ENCODE measurements around the gene TRPC5OS. TPM values are rescaled to one million over a fixed set of nuclear protein-coding genes. Genes with fewer than 3 reads are reported as not detected.

Gene TRPC5OS
- total and polyA plus RNA-seq, 7 donors: not detected

DNA sequence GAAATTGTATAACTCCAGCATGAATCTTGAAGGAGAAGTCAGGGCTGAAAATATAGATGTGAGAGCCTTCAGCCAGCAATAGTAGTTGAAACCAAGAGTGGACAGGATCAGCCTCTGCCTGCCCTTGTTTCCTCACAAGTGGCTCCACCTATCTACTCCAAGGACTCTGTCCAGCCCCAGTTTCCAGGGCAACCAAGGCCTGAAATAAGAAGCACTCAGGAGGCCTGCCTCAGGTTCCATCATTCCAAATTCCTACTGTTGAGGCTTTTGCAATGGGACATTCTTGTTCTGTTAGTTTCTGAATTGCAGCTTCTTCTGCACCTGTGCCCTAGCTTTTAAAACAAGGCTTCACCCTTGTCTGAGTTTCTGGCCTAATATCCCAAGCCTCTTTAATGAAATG is 41.6 kb downstream of the TRPC5OS start:
- Histone ChIP-seq H3K4me3 (no peak overlapping the region), H3K4me1 (no peaks in the 10 kb centered on the region), H3K36me3 (no peaks in the 10 kb centered on the region), H3K9me3 (no peaks in the 10 kb centered on the region), H3K27me3 (no peaks in the 10 kb centered on the region), H3K27ac (no peak overlapping the region)
- intact Hi-C loops (cut with DNase I): no loop called here
- no peak for DNase-seq
- TF ChIP-seq, protein P1, sequence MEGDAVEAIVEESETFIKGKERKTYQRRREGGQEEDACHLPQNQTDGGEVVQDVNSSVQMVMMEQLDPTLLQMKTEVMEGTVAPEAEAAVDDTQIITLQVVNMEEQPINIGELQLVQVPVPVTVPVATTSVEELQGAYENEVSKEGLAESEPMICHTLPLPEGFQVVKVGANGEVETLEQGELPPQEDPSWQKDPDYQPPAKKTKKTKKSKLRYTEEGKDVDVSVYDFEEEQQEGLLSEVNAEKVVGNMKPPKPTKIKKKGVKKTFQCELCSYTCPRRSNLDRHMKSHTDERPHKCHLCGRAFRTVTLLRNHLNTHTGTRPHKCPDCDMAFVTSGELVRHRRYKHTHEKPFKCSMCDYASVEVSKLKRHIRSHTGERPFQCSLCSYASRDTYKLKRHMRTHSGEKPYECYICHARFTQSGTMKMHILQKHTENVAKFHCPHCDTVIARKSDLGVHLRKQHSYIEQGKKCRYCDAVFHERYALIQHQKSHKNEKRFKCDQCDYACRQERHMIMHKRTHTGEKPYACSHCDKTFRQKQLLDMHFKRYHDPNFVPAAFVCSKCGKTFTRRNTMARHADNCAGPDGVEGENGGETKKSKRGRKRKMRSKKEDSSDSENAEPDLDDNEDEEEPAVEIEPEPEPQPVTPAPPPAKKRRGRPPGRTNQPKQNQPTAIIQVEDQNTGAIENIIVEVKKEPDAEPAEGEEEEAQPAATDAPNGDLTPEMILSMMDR (IDR thresholded peaks at IDR 0.05): no peak
- TF ChIP-seq POLR2A (IDR thresholded peaks at IDR 0.05) (no peak), POLR2AphosphoS5 (IDR thresholded peaks at IDR 0.05) (no peak), EP300 (IDR thresholded peaks at IDR 0.05) (no peak)

DNA sequence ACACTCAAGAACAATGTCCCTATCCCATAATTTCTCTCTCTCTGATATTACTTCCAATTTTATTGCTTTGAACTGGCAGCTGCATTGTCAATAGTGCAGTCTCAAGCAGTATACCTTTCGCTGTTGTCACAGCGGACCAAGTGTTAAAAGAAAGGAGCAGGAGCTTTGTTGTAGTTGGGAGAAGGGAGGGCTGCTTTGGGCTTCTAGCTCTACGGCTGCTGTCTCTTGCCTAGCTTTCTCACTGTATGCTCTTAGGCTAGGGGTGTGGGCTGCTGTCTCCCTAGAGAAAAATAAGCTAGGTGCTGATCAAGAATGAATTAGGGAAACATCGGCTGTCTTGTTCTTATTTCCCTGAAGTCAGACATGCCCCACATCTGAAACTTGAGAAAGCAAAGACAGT is 52.5 kb downstream of the TRPC5OS start:
- intact Hi-C loops (cut with DNase I): no loop called here

More for the DNA sequence above, 52.5 kb downstream of the TRPC5OS start:
- no peak for DNase-seq
- Histone ChIP-seq H3K9me3 (no peaks in the 10 kb centered on the region), H3K36me3 (no peaks in the 10 kb centered on the region), H3K4me3 (no peak overlapping the region), H3K4me1 (no peaks in the 10 kb centered on the region), H3K27ac (no peak overlapping the region), H3K27me3 (peaks cover 0 to 3% (median 0%) of the 10 kb centered on the region in 3 donors)
- 49 to 77% methylated on average over 4 of the region's 4 CpGs for WGBS, 2 donors
- TF ChIP-seq, protein P1 (IDR thresholded peaks at IDR 0.05): no peak
- TF ChIP-seq POLR2AphosphoS5 (IDR thresholded peaks at IDR 0.05) (no peak), EP300 (IDR thresholded peaks at IDR 0.05) (no peak), POLR2A (IDR thresholded peaks at IDR 0.05) (no peak)

Other genes with a start within 250 kb of the TRPC5OS start
- gene ALG13, start 195.0 kb upstream of the TRPC5OS start, total RNA-seq: 10 to 100 TPM; 34.9 to 80.9 (median 42.1) TPM
- gene ALG13, start 195.0 kb upstream of the TRPC5OS start, polyA plus RNA-seq: 10 to 100 TPM; 24.2 to 54.7 (median 51.6) TPM
- under 1 TPM in 1 of 4 donors, not detected in 3; under 0.01 TPM for gene TRPC5, start 206.6 kb downstream of the TRPC5OS start, total RNA-seq
- not detected for gene TRPC5, start 206.6 kb downstream of the TRPC5OS start, polyA plus RNA-seq
- gene RTL4, start 206.8 kb downstream of the TRPC5OS start, total RNA-seq: not detected
- not detected for gene RTL4, start 206.8 kb downstream of the TRPC5OS start, polyA plus RNA-seq

Data from sigmoid colon (tissue), 7 donors.